Ascending aorta (tissue), 2 donors: ENCODE measurements around the gene GPX5. TPM values are rescaled to one million over a fixed set of nuclear protein-coding genes. Genes with fewer than 3 reads are reported as not detected.
"Not testable (repeated sequence)": the region's sequence is repeated elsewhere in the genome, so short reads cannot be mapped to it uniquely, and the experiment has no call there.

Experiments
- DNase-seq, 2 donors: peaks; one replicate each; pipeline ENCODE4 v3.0.0-alpha.2; 2019; ENCODE audit warnings: low spot score in 2 of 2
- H3K27ac ChIP-seq, 2 donors: fragments of 200-600 bp; sonication (generic); one replicate each; pipeline ENCODE4 v1.5.1; 2016 to 2017; ENCODE audit warnings: mild to moderate bottlenecking in 1 of 2
- H3K27me3 ChIP-seq: fragments of 200-600 bp; sonication (generic); one replicate; pipeline ENCODE4 v1.5.1; 2017
- H3K36me3 ChIP-seq, 2 donors: fragments of 200-600 bp; sonication (generic); one replicate each; pipeline ENCODE4 v1.5.1; 2016
- H3K4me1 ChIP-seq, 2 donors: fragments of 200-600 bp; sonication (generic); one replicate each; pipeline ENCODE4 v1.5.1; 2016 to 2017; ENCODE audit warnings: mild to moderate bottlenecking in 1 of 2
- H3K4me3 ChIP-seq, 2 donors: fragments of 200-600 bp; sonication (generic); one replicate each; pipeline ENCODE4 v1.5.1; 2016 to 2017; ENCODE audit warnings: mild to moderate bottlenecking in 1 of 2
- H3K9me3 ChIP-seq, 2 donors: fragments of 200-600 bp; sonication (generic); one replicate each; pipeline ENCODE4 v1.5.1; 2016
- CTCF ChIP-seq, 3 experiments: fragments of 200-600 bp in 2 of 3; fragments of 450-650 bp in 1 of 3; sonication (generic) in 2 of 3; IDR thresholded peaks; one replicate each; pipeline ENCODE4 v1.5.1; 2016 to 2019; ENCODE audit warnings: antibody characterized with exemption in 3 of 3, mild to moderate bottlenecking in 1 of 3, moderate library complexity in 1 of 3
- intact Hi-C: fragments of 100-400 bp; cut with DNase I; formaldehyde crosslinking; loops from one replicate; pipeline ENCODE4 v1.15.1; 2023
- total RNA-seq: library from RNA; depleted of rRNA; stranded (reverse); fragments of >200 nt; gene quantifications from one replicate; pipeline ENCODE4 v1.1.0, GENCODE V29; 2016

The GPX5 gene
- total RNA-seq, 1 donor from 2014 or later = not detected

GRCh38 chr6:28505733-28506132 lies 19.9 kb upstream of the GPX5 start:
- DNase-seq = no peak
- Histone ChIP-seq H3K4me1 (no peaks in the 10 kb centered on the region), H3K4me3 (no peak overlapping the region), H3K27me3 (no peaks in the 10 kb centered on the region), H3K27ac (no peak overlapping the region), H3K9me3 (no peaks in the 10 kb centered on the region), H3K36me3 (no peaks in the 10 kb centered on the region)
- intact Hi-C loops = no loop called here
- no peak for TF ChIP-seq CTCF (IDR thresholded peaks at IDR 0.05)

- intact Hi-C loops = no loop called here
- H3K27ac ChIP-seq = no peak overlapping the region
- H3K9me3 ChIP-seq = no peaks in the 10 kb centered on the region
- H3K27me3 ChIP-seq = no peaks in the 10 kb centered on the region
- H3K4me3 ChIP-seq = no peak overlapping the region
- no peak for TF ChIP-seq CTCF (IDR thresholded peaks at IDR 0.05)
- no peaks in the 10 kb centered on the region for H3K4me1 ChIP-seq
- H3K36me3 ChIP-seq = no peaks in the 10 kb centered on the region
- no peak for DNase-seq
Observed at GRCh38 chr6:28506807-28507475, 18.7 kb upstream of the GPX5 start.

- no peak for TF ChIP-seq CTCF (IDR thresholded peaks at IDR 0.05)
- Histone ChIP-seq H3K4me1 (no peaks in the 10 kb centered on the region), H3K36me3 (no peaks in the 10 kb centered on the region)
Observed at GRCh38 chr6:28511628-28512300, 13.9 kb upstream of the GPX5 start.

GRCh38 chr6:28512387-28512786 lies 13.3 kb upstream of the GPX5 start:
- H3K4me1 ChIP-seq, H3K4me3 ChIP-seq, DNase-seq, H3K9me3 ChIP-seq, H3K27me3 ChIP-seq, intact Hi-C loops, H3K27ac ChIP-seq, H3K36me3 ChIP-seq: not testable (repeated sequence)

More at GRCh38 chr6:28511628-28512300, 13.9 kb upstream of the GPX5 start:
- DNase-seq = no peak
- Histone ChIP-seq H3K27me3 (no peaks in the 10 kb centered on the region), H3K9me3 (no peaks in the 10 kb centered on the region), H3K4me3 (no peak overlapping the region), H3K27ac (no peak overlapping the region)
- intact Hi-C loops = no loop called here

GRCh38 chr6:28515676-28516075 lies 10.0 kb upstream of the GPX5 start, which contains the start of gene GPX6:
GPX6 (minus strand) TSS chr6:28515793; CDS start chr6:28515743, 50 bp downstream.
- no peak for DNase-seq

More at GRCh38 chr6:28515676-28516075, 10.0 kb upstream of the GPX5 start, which contains the start of gene GPX6:
- Histone ChIP-seq H3K27ac (no peak within 1 kb of the TSS), H3K36me3 (no peaks in the 10 kb centered on the region), H3K4me3 (no peak within 1 kb of the TSS), H3K9me3 (no peaks in the 10 kb centered on the region), H3K27me3 (no peaks in the 10 kb centered on the region), H3K4me1 (no peaks in the 10 kb centered on the region)
- no peak for TF ChIP-seq CTCF (IDR thresholded peaks at IDR 0.05)
- intact Hi-C loops = no loop called here
